Neutrophil (primary cell): ENCODE results near the gene CARMIL3.

ENCODE experiments used
- H3K27ac ChIP-seq: fragments of 200-600 bp; sonication (generic); 2 replicates; pipeline ENCODE4 v1.5.1; 2016; ENCODE audit warnings: mild to moderate bottlenecking, moderate library complexity
- H3K27me3 ChIP-seq: fragments of 200-600 bp; sonication (generic); 2 replicates; pipeline ENCODE4 v1.6.0; 2016; ENCODE audit warnings: mild to moderate bottlenecking
- H3K36me3 ChIP-seq: fragments of 200-600 bp; sonication (generic); 2 replicates; pipeline ENCODE4 v1.5.1; 2017
- H3K4me1 ChIP-seq, 2 experiments: fragments of 200-600 bp in 1 of 2; sonication (generic) in 1 of 2; 1 replicate in 1 of 2; 2 replicates in 1 of 2; pipeline versions ENCODE4 v1.5.1 to v1.6.1; 2013 to 2016; ENCODE audit warnings: low read depth in 1 of 2, low read length in 1 of 2, mild to moderate bottlenecking in 1 of 2, moderate library complexity in 1 of 2; ENCODE audit not compliant: control insufficient read depth in 1 of 2, insufficient read depth in 1 of 2
- H3K4me3 ChIP-seq, 2 experiments: fragments of 200-600 bp in 1 of 2; sonication (generic) in 1 of 2; 1 replicate in 1 of 2; 2 replicates in 1 of 2; pipeline ENCODE4 v1.5.1; 2013 to 2016; ENCODE audit warnings: low read depth in 1 of 2, low read length in 1 of 2, mild to moderate bottlenecking in 1 of 2, moderate library complexity in 1 of 2
- H3K9me3 ChIP-seq: fragments of 200-600 bp; sonication (generic); 2 replicates; pipeline ENCODE4 v1.5.1; 2016
- TF ChIP-seq, protein P1 (sequence below): fragments of 200-600 bp; sonication (generic); IDR thresholded peaks from 2 replicates; pipeline ENCODE4 v1.5.1; 2016; ENCODE audit warnings: antibody characterized with exemption

CARMIL3 gene

DNA sequence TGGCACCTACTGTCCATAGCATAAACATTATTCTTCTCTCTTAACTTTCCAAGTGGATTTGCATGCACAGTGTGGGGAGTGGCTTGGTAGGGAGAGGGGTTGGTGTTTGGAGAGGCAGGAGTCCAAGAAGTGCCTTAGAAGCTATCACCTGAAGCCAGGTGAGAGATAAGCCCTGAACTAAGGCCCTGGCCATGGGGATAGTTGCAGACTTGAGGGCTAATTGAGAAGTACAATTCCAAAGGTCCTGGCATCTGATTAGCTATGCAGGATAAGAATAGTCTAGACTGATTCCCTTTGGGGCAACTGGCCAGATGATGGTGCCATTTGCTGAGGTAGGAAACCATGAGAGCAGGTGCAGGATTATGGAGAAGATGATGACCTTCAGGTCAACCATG lies 40.3 kb downstream of the CARMIL3 start:
- no peaks in the 10 kb centered on the region for H3K9me3 ChIP-seq
- no peaks in the 10 kb centered on the region for H3K36me3 ChIP-seq
- TF ChIP-seq, protein P1, sequence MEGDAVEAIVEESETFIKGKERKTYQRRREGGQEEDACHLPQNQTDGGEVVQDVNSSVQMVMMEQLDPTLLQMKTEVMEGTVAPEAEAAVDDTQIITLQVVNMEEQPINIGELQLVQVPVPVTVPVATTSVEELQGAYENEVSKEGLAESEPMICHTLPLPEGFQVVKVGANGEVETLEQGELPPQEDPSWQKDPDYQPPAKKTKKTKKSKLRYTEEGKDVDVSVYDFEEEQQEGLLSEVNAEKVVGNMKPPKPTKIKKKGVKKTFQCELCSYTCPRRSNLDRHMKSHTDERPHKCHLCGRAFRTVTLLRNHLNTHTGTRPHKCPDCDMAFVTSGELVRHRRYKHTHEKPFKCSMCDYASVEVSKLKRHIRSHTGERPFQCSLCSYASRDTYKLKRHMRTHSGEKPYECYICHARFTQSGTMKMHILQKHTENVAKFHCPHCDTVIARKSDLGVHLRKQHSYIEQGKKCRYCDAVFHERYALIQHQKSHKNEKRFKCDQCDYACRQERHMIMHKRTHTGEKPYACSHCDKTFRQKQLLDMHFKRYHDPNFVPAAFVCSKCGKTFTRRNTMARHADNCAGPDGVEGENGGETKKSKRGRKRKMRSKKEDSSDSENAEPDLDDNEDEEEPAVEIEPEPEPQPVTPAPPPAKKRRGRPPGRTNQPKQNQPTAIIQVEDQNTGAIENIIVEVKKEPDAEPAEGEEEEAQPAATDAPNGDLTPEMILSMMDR, result no peak
- H3K4me1 ChIP-seq, result peaks cover 11 to 14% of the 10 kb centered on the region in 2 experiments
- no peak overlapping the region for H3K4me3 ChIP-seq
- H3K27ac ChIP-seq, result no peak overlapping the region
- H3K27me3 ChIP-seq, result peaks cover 29% of the 10 kb centered on the region

DNA sequence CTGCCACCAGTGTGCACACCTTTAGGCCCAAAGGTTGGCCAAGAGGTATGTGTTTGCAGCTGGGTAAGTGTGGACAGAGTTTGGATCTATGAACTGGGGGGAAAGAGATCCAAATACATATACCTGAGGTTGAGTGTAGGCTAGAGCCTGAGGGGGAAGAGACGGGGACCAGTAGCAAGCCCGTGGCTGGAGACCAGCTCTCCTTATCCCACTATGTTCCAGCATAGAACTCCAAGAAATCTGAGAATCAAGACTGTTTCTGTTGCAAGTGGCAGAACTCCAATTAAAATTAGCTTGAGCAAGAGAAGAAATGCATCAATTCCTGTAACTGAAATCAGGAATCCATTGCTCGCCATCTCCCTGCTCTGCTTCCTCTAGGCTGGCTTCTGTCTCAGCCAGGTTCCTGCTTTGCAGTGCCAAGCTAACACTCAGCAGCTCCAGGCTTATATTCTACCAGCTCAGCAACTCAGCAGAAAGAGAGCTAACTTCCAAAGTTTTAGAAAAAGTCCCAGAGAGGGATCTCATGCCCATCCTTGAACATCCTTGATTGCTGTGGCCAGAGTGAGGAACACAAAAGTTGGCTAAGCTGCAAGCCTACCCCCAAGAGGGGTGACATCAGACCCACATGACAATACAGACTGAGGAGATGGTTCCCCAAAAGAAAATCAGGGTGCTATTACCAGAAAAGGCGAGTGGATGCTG lies 40.8 kb downstream of the CARMIL3 start:
- H3K27ac ChIP-seq, result no peak overlapping the region
- TF ChIP-seq, protein P1, result no peak

DNA sequence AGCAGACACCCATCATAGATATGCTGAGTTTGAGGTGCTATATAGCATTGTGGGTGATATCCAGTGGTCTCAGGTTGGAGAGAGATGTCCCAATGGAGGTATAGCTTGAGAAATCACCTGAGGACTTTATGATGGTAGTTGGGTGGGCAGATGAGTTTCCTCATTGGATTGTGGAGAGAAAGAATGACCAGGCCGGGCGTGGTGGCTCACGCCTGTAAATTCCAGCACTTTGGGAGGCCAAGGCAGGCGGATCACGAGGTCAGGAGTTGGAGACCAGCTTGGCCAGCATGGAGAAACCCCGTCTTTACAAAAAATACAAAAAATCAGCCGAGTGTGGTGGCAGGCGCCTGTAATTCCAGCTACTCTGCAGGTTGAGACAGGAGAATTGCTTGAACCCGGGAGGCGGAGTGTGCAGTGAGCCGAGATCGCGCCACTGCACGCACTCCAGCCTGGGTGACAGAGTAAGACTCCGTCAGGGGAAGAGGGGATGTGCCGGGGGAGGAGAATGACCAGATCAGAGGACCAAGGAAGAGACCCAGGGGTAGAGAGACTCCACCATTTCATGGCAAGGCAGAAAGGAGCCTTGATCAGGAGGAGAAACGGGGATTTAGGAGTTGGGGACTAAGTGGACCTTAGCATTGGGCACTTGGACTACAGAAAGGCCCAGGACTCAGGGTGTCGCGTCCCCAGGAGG lies 41.5 kb downstream of the CARMIL3 start:
- Histone ChIP-seq H3K9me3 (no peaks in the 10 kb centered on the region), H3K36me3 (no peaks in the 10 kb centered on the region), H3K4me3 (peak overlapping the region; percentile 74 to 99), H3K27me3 (peaks cover 38% of the 10 kb centered on the region), H3K4me1 (peaks cover 11 to 14% of the 10 kb centered on the region in 2 experiments), H3K27ac (peak overlapping the region; percentile 81)
- TF ChIP-seq, protein P1, result no peak

More for the DNA sequence above, 40.8 kb downstream of the CARMIL3 start:
- Histone ChIP-seq H3K27me3 (peaks cover 34% of the 10 kb centered on the region), H3K36me3 (no peaks in the 10 kb centered on the region), H3K9me3 (no peaks in the 10 kb centered on the region), H3K4me3 (no peak overlapping the region), H3K4me1 (peaks cover 11 to 14% of the 10 kb centered on the region in 2 experiments)

DNA sequence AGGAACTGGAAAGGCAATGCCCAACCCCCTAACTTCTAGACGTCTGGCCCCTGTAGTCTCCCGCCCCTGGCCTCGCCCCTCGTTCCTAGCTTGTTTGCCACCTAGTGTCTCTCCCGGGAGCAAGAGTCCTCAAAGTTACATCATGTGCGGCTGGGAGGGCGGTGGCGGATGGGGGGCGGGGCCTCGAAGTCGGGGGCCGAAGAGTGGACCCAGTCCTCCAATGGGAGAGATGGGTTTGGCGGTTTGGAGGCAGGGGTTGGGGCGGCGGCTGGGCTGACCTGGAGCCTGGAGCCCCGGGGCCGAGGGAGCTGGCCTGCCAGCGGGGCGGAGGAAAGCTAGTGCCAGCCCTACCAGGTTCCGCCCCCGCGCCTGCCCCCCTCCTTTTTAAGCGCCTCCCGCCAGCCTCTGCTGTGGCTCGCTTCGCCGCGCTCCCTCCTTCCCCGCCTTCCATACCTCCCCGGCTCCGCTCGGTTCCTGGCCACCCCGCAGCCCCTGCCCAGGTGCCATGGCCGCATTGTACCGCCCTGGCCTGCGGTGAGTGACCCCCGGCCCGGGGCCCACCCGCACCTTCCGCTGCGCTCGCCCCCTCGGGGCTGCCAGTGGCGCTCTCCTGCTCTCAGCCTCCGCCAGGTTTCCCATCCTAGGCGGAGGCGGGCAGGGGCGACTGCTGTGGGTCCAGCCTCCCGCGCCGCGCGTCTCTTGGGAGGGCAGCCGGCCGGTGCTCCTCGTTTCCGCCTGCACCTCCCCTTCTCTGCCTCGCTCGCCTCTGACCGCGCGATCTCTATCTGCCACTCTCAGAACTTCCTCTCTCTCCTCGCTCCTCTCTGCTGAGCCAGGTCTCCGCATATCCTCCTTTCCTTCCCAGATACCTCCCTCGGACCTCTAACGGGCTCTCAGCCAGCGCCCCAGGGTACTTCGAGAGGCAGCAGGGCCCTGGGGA lies 42.4 kb downstream of the CARMIL3 start, which contains the start of gene PCK2:
Gene PCK2 (plus strand): TSS at position 411 of the 940 bp plus-strand sequence. CDS start 95 bp downstream, at position 506.
- H3K27me3 ChIP-seq, result peaks cover 38% of the 10 kb centered on the region
- H3K4me3 ChIP-seq, result peak within 1 kb of the TSS; percentile 74 to 99
- TF ChIP-seq, protein P1, result peak; percentile 12
- H3K4me1 ChIP-seq, result peaks cover 11 to 14% of the 10 kb centered on the region in 2 experiments
- H3K27ac ChIP-seq, result peak within 1 kb of the TSS; percentile 81
- no peaks in the 10 kb centered on the region for H3K9me3 ChIP-seq
- no peaks in the 10 kb centered on the region for H3K36me3 ChIP-seq

DNA sequence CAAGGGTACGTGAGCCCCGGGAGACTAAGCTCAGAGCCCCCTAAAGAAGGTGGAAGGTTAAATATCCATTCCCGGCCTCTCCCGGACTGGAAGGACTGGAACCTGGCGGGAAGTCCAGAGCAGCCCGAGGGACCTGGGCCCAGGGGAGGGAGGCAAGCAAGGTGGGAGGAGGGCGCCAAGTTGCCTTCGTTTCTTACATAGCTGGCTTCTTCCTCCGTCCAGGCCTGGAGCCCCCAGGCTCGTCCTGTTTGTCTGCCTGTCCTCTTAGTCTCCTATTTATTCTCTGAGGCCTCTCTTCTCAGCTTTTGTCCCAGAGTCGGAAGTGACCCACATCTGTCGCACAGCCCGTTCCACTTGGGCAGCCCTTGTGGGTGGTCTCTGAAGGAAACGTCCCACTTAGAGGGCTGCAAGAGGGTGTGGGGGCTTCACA lies 43.0 kb downstream of the CARMIL3 start:
- Histone ChIP-seq H3K36me3 (no peaks in the 10 kb centered on the region), H3K9me3 (no peaks in the 10 kb centered on the region), H3K27me3 (peaks cover 38% of the 10 kb centered on the region), H3K4me1 (peaks cover 13 to 14% of the 10 kb centered on the region in 2 experiments), H3K27ac (peak overlapping the region; percentile 81), H3K4me3 (peak overlapping the region; percentile 74 to 99)
- TF ChIP-seq, protein P1, result no peak
